NCI-H2029 (cell line): Measurements from ENCODE around the gene SLC2A2.
"Not testable (repeated sequence)": the region's sequence is repeated elsewhere in the genome, so short reads cannot be mapped to it uniquely, and the experiment has no call there.

Experiments
- DNase-seq: peaks from one replicate; lab custom pipeline; 2025; lab: John Stamatoyannopoulos, UW

Gene SLC2A2

DNA sequence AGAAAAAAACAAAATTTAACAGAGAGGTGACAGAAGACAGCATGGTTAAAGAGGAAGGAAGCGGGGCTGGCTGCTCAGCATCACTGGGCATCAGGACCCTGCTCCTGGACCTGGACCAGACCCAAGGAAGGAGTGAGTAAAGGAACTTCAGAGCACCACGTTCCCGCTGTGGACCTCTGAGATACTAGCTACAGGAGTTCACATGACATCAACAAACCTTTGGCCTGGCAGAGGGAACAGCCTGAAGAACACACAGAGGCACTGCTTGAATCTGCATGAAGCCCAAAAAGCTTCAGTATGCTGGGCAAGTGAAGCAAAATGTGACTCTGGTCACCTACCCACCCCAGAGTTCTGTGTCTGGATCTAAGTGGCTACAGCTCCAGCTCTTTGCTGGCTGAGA, 38.1 kb downstream of the SLC2A2 start:
- no peak for DNase-seq

- no peak for DNase-seq
Measured at GRCh38 chr3:170985304-170985703, 41.2 kb downstream of the SLC2A2 start.

GRCh38 chr3:170982733-170983132, 43.8 kb downstream of the SLC2A2 start:
- no peak for DNase-seq

DNA sequence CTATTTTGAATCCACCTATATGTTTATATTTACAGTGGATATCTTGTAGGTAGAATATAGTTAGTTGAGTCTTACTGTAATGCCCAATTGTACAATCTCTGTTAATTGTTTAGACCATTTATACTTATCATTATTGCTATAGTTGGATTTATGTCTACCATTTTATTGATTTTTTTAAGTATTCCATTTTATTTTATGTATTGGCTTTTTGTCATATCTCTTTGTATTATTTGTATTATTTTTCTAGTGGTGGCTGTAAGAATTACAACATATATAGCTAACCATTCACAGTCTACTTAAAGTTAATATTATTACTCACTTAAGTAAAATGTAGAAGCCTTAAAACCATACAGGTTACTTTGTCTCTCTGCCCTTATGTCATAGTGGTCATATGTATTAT, 46.1 kb downstream of the SLC2A2 start:
- DNase-seq, result no peak

- no peak for DNase-seq
Measured at GRCh38 chr3:170977949-170978745, 48.4 kb downstream of the SLC2A2 start.

GRCh38 chr3:170976190-170976519, 50.4 kb downstream of the SLC2A2 start:
- DNase-seq, result no peak

DNA sequence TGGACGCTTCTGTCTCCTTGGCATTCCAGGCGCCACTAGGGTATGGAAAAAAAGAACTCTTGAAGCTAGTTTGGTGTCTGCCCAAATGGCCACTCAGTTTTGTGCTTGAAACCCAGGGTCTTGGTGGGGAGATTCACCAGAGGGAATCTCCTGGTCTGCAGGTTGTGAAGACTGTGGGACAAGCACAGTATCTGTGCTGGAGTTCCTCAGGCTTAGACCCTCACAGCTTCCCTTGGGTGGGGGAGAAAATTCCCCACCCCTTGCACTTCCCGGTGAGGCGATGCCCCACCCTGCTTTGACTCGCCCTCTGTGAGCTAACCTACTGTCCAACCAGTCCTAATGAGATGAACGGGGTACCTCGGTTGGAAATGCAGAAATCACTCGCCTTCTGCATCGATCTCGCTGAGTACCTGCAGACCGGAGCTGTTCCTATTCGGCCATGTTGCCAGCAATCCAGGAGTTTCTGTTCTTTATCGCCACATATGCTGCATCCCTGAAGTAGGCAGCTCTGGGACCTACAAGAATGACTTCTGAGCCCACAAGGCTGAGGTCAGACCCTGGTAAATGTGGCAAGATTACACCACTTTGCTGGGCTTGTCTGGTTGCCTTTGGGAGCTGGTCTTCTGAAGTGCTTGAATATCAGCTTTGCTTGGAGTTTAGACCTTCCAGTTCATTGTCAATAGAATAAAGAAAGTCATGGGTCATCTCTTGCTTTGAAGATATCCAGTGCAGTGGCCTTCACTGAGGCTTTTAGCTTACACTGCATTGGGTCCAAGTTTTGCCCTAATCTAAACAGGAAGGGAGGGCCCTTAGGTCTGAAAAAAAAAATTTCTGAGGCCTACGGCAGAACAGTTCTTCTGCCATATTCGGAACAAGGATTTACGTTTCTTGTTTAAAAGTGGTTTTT, 51.0 kb downstream of the SLC2A2 start:
- no peak for DNase-seq

GRCh38 chr3:170974872-170975271, 51.6 kb downstream of the SLC2A2 start:
- no peak for DNase-seq

GRCh38 chr3:170972917-170973316, 53.6 kb downstream of the SLC2A2 start:
- DNase-seq, result not testable (repeated sequence)

GRCh38 chr3:170967126-170967525, 59.4 kb downstream of the SLC2A2 start:
- no peak for DNase-seq

DNA sequence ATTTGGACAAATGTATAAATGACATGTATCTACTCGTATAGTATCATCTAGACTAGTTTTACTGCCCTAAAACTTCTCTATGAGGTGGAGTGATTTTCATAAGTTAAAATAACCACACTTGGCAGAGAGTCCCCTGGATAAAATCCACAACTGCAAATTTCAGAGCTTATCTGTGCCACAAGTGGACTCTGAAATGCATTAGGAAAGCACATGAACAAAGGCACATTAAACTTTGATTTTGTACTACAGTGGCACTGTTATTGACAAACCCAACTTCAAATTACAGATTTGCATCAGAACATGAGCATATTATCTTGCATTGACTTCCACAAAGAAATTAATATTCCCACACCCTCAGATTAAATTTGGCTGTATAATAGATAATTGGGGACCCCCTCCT, 60.0 kb downstream of the SLC2A2 start:
- DNase-seq, result no peak

GRCh38 chr3:170962411-170962810, 64.1 kb downstream of the SLC2A2 start:
- no peak for DNase-seq

DNA sequence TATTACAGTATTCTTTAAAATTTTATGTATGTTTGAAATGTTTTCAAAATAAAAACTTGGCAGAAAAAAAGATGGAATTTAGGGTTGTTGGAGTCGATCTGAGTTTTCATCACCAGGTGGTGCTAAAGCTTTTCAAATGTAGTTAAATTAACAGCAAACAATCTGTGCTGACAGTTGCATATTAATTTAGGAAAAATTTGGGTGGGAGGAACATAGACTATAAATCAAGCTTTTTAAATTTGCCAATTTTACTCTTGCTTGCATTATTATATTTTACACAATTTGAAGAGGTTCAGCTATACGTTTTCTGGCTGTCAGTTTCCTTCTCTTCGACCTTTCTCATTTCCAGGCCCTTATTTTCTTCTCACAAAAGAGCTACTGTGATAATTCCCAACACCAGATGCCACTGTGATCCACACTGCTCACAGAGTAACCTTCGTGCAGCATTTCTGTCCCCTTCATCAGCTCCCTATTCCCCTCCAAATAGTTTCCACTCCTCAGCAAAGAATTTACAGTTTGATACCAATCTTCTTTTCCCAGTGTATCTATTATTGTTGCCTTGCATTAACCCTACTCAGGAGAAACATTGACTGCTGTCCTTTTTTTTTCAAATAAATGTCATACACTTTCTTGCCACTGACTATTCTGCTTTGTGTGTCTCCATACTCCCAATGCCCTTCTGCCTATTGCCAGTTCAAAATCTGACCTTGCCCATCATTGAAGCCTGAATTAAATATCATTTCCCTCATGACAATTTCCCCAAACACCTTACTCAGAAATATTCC, 64.7 kb downstream of the SLC2A2 start:
- DNase-seq, result peak; percentile 23

- DNase-seq, result no peak
Measured at GRCh38 chr3:170959457-170959856, 67.1 kb downstream of the SLC2A2 start.

DNA sequence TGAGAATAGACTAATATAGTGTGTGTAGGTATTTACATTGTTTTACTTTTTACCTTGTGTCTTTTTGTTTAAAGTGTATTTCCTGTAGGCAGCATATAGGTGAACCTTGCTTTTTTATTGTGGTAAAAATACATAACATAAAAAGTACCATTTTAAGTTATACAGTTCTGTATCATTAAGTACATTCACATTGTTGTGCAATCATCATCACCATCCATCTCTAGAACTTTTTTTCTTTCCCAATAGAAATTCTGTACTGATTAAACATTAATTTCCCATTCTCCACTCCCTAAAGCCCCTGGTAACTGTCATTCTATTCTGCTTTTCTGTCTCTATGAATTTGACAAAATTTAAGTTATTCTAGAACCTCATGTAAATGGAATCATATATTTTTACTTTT, 69.9 kb downstream of the SLC2A2 start:
- DNase-seq, result no peak

- DNase-seq, result no peak
Measured at GRCh38 chr3:170953736-170954135, 72.8 kb downstream of the SLC2A2 start.

DNA sequence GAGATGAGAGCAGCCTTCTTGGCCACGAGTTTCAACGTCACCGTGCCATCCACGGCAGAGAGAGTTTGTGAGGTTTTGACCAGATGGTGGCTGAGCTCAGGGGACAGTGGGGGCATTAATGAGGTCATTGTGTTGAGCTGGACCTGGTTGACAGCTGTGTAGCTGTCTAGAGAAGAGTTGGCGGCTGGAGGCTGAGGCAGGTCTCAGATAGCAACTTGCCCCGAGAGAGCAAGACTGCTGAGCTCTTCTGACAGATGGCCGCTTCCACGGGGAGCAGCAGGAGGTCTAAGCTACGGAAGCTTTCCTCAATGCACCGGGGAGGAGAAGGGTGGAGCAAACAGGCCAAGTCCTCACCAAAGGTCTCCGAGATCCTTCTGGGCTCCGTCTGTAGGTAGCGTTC, 73.3 kb downstream of the SLC2A2 start:
- no peak for DNase-seq

DNA sequence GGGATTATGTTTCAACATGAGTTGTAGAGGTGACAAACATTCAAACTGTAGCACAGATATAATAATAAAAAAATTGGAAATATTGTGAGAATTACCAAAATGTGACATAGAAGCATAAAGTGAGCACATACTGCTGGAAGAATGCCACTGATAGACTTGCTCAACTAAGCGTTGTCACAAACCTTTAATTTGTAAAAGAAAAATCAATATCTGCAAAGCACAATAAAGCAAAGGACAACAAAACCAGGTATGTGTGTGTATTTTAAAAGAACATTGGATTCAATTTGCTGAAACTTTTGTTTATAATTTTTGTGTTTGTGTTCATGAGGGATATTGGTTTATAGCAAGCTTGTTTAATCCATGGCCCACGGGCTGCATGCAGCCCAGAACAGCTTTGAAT, 77.3 kb downstream of the SLC2A2 start:
- no peak for DNase-seq

DNA sequence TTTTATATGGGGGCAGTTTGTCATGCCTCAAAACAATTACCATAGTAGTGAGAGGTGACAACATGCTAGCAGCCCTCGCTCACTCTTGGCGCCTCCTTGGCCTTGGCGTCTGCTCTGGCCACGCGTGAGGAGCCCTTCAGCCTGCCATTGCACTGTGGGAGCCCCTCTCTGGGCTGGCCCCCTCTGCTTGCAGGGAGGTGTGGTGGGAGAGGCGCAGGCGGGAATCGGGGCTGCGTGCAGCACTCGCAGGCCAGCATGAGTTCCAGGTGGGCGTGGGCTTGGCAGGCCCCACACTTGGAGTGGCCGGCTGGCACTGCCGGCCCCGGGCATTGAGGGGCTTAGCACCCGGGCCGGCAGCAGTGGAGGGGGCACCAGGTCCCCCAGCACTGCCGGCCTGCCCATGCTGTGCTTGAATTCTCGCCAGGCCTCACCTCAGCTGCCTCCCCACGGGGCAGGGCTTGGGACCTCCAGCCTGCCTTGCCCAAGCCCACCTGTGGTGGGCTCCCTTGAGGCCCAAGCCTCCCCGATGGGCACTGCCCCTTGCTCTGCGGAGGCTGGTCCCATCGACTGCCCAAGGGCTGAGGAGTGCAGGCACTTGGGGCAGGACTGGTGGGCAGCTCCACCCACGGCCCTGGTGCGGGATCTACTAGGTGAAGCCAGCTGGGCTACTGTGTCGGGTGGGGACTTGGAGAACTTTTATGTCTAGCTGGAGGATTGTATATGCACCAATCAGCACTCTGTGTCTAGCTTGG, 79.3 kb downstream of the SLC2A2 start:
- DNase-seq, result no peak
